GM18519 (cell line): ENCODE results near the gene HGFAC.
"Not testable (repeated sequence)": the region's sequence is repeated elsewhere in the genome, so short reads cannot be mapped to it uniquely, and the experiment has no call there.

Experiments
- ATAC-seq: cut with Tn5 transposase; IDR thresholded peaks from one replicate; pipeline ENCODE4 v1.9.1; 2021; ENCODE audit warnings: mild to moderate bottlenecking, moderate library complexity; ENCODE audit not compliant: unreplicated experiment, low FRiP score

The HGFAC gene

GRCh38 chr4:3459156-3459555, 17.4 kb downstream of the HGFAC start:
- not testable (repeated sequence) for ATAC-seq

- ATAC-seq: no peak
Measured at GRCh38 chr4:3460926-3461325, 19.2 kb downstream of the HGFAC start.

GRCh38 chr4:3461515-3462291, 19.9 kb downstream of the HGFAC start:
- ATAC-seq: no peak

GRCh38 chr4:3462321-3462789, 20.6 kb downstream of the HGFAC start:
- no peak for ATAC-seq

- no peak for ATAC-seq
Measured at GRCh38 chr4:3462790-3463415, 21.1 kb downstream of the HGFAC start, which contains the start of gene DOK7. TSS of gene DOK7 (plus strand) at chr4:3463306. CDS start at chr4:3463376, 70 bp downstream.

GRCh38 chr4:3463556-3464348, 22.0 kb downstream of the HGFAC start:
- ATAC-seq: no peak

- no peak for ATAC-seq
Measured at GRCh38 chr4:3464349-3464905, 22.7 kb downstream of the HGFAC start.

GRCh38 chr4:3464911-3465697, 23.3 kb downstream of the HGFAC start:
- ATAC-seq: no peak

GRCh38 chr4:3465698-3466671, 24.2 kb downstream of the HGFAC start:
- no peak for ATAC-seq

GRCh38 chr4:3466691-3467600, 25.2 kb downstream of the HGFAC start:
- ATAC-seq: no peak

- ATAC-seq: no peak
Measured at GRCh38 chr4:3467601-3468031, 25.8 kb downstream of the HGFAC start.

GRCh38 chr4:3468154-3468553, 26.4 kb downstream of the HGFAC start:
- ATAC-seq: no peak

GRCh38 chr4:3468804-3469203, 27.0 kb downstream of the HGFAC start:
- no peak for ATAC-seq

GRCh38 chr4:3469386-3470243, 27.8 kb downstream of the HGFAC start:
- ATAC-seq: no peak

- no peak for ATAC-seq
Measured at GRCh38 chr4:3470244-3471097, 28.7 kb downstream of the HGFAC start.
